ENCODE results near the gene CENPP. TPM values are rescaled to one million over a fixed set of nuclear protein-coding genes. Genes with fewer than 3 reads are reported as not detected.

The CENPP gene
- total RNA-seq, 1 experiment from 2014 or later: 4.2 TPM

- ChIA-PET POLR2A (no interaction called here), CTCF (interaction anchor here (1.1 kb wide), 1 partner anchor 112 kb away, joined by 6 read pairs; no protein-coding TSS in a partner anchor)
- TF ChIP-seq, protein P1, sequence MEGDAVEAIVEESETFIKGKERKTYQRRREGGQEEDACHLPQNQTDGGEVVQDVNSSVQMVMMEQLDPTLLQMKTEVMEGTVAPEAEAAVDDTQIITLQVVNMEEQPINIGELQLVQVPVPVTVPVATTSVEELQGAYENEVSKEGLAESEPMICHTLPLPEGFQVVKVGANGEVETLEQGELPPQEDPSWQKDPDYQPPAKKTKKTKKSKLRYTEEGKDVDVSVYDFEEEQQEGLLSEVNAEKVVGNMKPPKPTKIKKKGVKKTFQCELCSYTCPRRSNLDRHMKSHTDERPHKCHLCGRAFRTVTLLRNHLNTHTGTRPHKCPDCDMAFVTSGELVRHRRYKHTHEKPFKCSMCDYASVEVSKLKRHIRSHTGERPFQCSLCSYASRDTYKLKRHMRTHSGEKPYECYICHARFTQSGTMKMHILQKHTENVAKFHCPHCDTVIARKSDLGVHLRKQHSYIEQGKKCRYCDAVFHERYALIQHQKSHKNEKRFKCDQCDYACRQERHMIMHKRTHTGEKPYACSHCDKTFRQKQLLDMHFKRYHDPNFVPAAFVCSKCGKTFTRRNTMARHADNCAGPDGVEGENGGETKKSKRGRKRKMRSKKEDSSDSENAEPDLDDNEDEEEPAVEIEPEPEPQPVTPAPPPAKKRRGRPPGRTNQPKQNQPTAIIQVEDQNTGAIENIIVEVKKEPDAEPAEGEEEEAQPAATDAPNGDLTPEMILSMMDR (IDR thresholded peaks at IDR 0.05; ENCODE audit: unreplicated experiment): no peak
- DNase-seq (ENCODE audit: unreplicated experiment): peak; percentile 43
- H3K36me3 Mint-ChIP-seq (ENCODE audit: insufficient read depth, unreplicated experiment): no peaks in the 10 kb centered on the region
- peaks cover 6% of the 10 kb centered on the region for H3K4me1 Mint-ChIP-seq (ENCODE audit: insufficient read depth, unreplicated experiment)
- no peaks in the 10 kb centered on the region for H3K27me3 Mint-ChIP-seq (ENCODE audit: insufficient read depth, unreplicated experiment)
- H3K9me3 Mint-ChIP-seq (ENCODE audit: unreplicated experiment): peaks cover 8% of the 10 kb centered on the region
- intact Hi-C loops (cut with micrococcal nuclease): no loop called here
- BruUV-seq (replicated peaks): no TSS peak
- H3K4me3 Mint-ChIP-seq (ENCODE audit: unreplicated experiment): no peak overlapping the region
- H3K27ac Mint-ChIP-seq (ENCODE audit: low read depth, unreplicated experiment): no peak overlapping the region
These were observed 250.4 kb downstream of the CENPP start for GRCh38 chr9:92576175-92576574.

DNA sequence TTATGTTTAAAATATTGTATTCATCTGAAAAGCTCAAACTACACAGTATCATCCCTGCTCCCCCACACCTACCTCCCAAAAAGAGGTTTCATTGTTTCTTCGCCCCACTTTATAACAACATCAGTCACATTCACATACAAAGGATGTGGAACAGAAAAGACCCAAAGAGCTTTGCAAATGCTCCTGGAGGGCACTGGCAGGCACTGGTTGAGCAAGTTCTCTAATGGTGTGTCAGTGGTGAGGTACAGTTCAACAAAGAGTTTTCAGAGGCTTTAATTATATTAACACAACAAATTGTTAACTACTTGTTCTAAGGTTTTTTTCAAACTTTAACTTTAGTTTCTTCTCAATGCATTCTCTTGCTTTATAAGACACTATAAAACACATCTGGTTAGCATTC, 264.2 kb downstream of the CENPP start:
- Mint-ChIP-seq H3K4me1 (ENCODE audit: insufficient read depth, unreplicated experiment) (no peaks in the 10 kb centered on the region), H3K36me3 (ENCODE audit: insufficient read depth, unreplicated experiment) (peaks cover 13% of the 10 kb centered on the region), H3K27me3 (ENCODE audit: insufficient read depth, unreplicated experiment) (no peaks in the 10 kb centered on the region), H3K9me3 (ENCODE audit: unreplicated experiment) (peaks cover 12% of the 10 kb centered on the region), H3K27ac (ENCODE audit: low read depth, unreplicated experiment) (no peak overlapping the region), H3K4me3 (ENCODE audit: unreplicated experiment) (no peak overlapping the region)
- POLR2A ChIA-PET: interaction anchor here (1.2 to 1.3 kb wide), 2 partner anchors 8 to 10 kb away, joined by 3 to 4 read pairs; no protein-coding TSS in a partner anchor
- intact Hi-C loops (cut with micrococcal nuclease): no loop called here
- CTCF ChIA-PET: no interaction called here
- no TSS peak for BruUV-seq (replicated peaks)
- DNase-seq (ENCODE audit: unreplicated experiment): no peak
- TF ChIP-seq, protein P1 (IDR thresholded peaks at IDR 0.05; ENCODE audit: unreplicated experiment): no peak

DNA sequence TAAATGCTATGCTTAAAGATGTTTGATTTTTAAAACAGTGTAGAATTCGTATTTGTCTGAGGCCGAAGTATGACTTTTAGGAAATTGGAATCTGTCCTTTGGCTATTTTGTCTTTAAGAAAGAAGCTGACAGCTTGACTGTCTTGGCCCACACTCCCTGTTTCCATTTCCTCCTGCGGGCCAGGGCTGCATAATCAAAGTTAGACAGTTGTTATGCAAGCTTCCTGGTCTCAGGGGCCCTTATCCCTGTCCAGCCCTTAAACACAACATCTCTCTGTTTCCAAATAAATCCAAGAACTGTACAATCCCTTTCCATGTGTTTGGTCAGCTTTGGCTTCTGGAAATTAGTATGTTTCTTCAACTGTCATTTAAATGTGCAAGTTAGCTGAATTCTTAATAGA, 264.6 kb downstream of the CENPP start:
- Mint-ChIP-seq H3K27ac (ENCODE audit: low read depth, unreplicated experiment) (no peak overlapping the region), H3K36me3 (ENCODE audit: insufficient read depth, unreplicated experiment) (peaks cover 13% of the 10 kb centered on the region), H3K4me1 (ENCODE audit: insufficient read depth, unreplicated experiment) (no peaks in the 10 kb centered on the region), H3K9me3 (ENCODE audit: unreplicated experiment) (peaks cover 12% of the 10 kb centered on the region), H3K27me3 (ENCODE audit: insufficient read depth, unreplicated experiment) (no peaks in the 10 kb centered on the region), H3K4me3 (ENCODE audit: unreplicated experiment) (no peak overlapping the region)
- POLR2A ChIA-PET: interaction anchor here (0.7 to 1.2 kb wide), 2 partner anchors 10 to 26 kb away, joined by 3 read pairs; no protein-coding TSS in a partner anchor
- no TSS peak for BruUV-seq (replicated peaks)
- CTCF ChIA-PET: interaction anchor here (0.7 kb wide), 1 partner anchor 9 kb away, joined by 4 read pairs; no protein-coding TSS in a partner anchor
- intact Hi-C loops (cut with micrococcal nuclease): no loop called here
- TF ChIP-seq, protein P1 (IDR thresholded peaks at IDR 0.05; ENCODE audit: unreplicated experiment): no peak
- no peak for DNase-seq (ENCODE audit: unreplicated experiment)

DNA sequence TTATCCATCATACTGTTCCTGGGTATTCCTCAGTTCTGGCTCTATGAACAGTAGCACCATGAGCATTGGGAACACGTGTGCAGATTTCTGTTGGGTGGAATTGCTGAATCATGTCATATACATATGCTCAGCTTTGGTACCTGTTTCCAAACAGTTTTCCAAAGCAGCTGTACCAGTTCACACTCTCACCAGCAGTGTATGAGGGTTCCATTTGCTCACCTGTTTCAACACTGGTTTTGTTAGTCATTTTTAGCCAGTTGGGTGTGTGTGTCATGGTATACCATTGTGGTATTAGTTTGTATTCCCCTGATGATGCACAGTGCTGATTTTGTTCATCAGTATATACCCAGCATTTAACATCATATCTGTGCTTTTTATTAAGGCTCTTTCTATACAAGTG, 266.8 kb downstream of the CENPP start:
- Mint-ChIP-seq H3K9me3 (ENCODE audit: unreplicated experiment) (no peaks in the 10 kb centered on the region), H3K4me3 (ENCODE audit: unreplicated experiment) (no peak overlapping the region), H3K27ac (ENCODE audit: low read depth, unreplicated experiment) (no peak overlapping the region), H3K27me3 (ENCODE audit: insufficient read depth, unreplicated experiment) (no peaks in the 10 kb centered on the region), H3K4me1 (ENCODE audit: insufficient read depth, unreplicated experiment) (no peaks in the 10 kb centered on the region), H3K36me3 (ENCODE audit: insufficient read depth, unreplicated experiment) (peaks cover 4% of the 10 kb centered on the region)
- ChIA-PET CTCF (interaction anchor here (0.7 to 0.9 kb wide), 2 partner anchors 10 to 11 kb away, joined by 3 read pairs; no protein-coding TSS in a partner anchor), POLR2A (no interaction called here)
- BruUV-seq (replicated peaks): no TSS peak
- intact Hi-C loops (cut with micrococcal nuclease): no loop called here
- DNase-seq (ENCODE audit: unreplicated experiment): no peak
- TF ChIP-seq, protein P1 (IDR thresholded peaks at IDR 0.05; ENCODE audit: unreplicated experiment): no peak

Measured in MCF 10A (cell line).